ENCODE measurements around the gene AKAP17A. TPM values are rescaled to one million over a fixed set of nuclear protein-coding genes. Genes with fewer than 3 reads are reported as not detected.

The AKAP17A gene
- total RNA-seq, 1 donor from 2014 or later, result 49.8 TPM

- Mint-ChIP-seq H3K4me3 (no peak overlapping the region), H3K9me3 (no peaks in the 10 kb centered on the region), H3K27ac (no peak overlapping the region), H3K4me1 (ENCODE audit: unreplicated experiment) (no peaks in the 10 kb centered on the region), H3K27me3 (no peaks in the 10 kb centered on the region), H3K36me3 (peaks cover 12% of the 10 kb centered on the region)
- TF ChIP-seq CTCF (conservative IDR thresholded peaks at IDR 0.05), result no peak
- peak; percentile 56 for DNase-seq (ENCODE audit: extremely low spot score, unreplicated experiment)
Observed at GRCh38 chrX:1596676-1597344, 5.4 kb downstream of the AKAP17A start.

- Mint-ChIP-seq H3K4me3 (no peak overlapping the region), H3K4me1 (ENCODE audit: unreplicated experiment) (no peaks in the 10 kb centered on the region), H3K27ac (no peak overlapping the region), H3K27me3 (no peaks in the 10 kb centered on the region), H3K9me3 (no peaks in the 10 kb centered on the region), H3K36me3 (peaks cover 19% of the 10 kb centered on the region)
- TF ChIP-seq CTCF (conservative IDR thresholded peaks at IDR 0.05), result no peak
- DNase-seq (ENCODE audit: extremely low spot score, unreplicated experiment), result peak; percentile 60
Observed at GRCh38 chrX:1597345-1598020, 6.1 kb downstream of the AKAP17A start.

GRCh38 chrX:1598021-1598875, 6.8 kb downstream of the AKAP17A start:
- Mint-ChIP-seq H3K27ac (no peak overlapping the region), H3K27me3 (no peaks in the 10 kb centered on the region), H3K36me3 (peaks cover 24% of the 10 kb centered on the region), H3K4me3 (no peak overlapping the region), H3K9me3 (no peaks in the 10 kb centered on the region), H3K4me1 (ENCODE audit: unreplicated experiment) (no peaks in the 10 kb centered on the region)
- TF ChIP-seq CTCF (conservative IDR thresholded peaks at IDR 0.05), result no peak
- peak; percentile 67 for DNase-seq (ENCODE audit: extremely low spot score, unreplicated experiment)

GRCh38 chrX:1598876-1599790, 7.7 kb downstream of the AKAP17A start:
- Mint-ChIP-seq H3K27me3 (no peaks in the 10 kb centered on the region), H3K36me3 (peaks cover 27% of the 10 kb centered on the region), H3K27ac (peak overlapping the region; percentile 39), H3K4me3 (no peak overlapping the region), H3K9me3 (no peaks in the 10 kb centered on the region), H3K4me1 (ENCODE audit: unreplicated experiment) (no peaks in the 10 kb centered on the region)
- no peak for TF ChIP-seq CTCF (conservative IDR thresholded peaks at IDR 0.05)
- DNase-seq (ENCODE audit: extremely low spot score, unreplicated experiment), result peak; percentile 55

Data from type B pancreatic cell (in vitro differentiated cells).